ENCODE data around the gene IKZF2. TPM values are rescaled to one million over a fixed set of nuclear protein-coding genes. Genes with fewer than 3 reads are reported as not detected.
"Not testable (repeated sequence)": the region's sequence is repeated elsewhere in the genome, so short reads cannot be mapped to it uniquely, and the experiment has no call there.

Gene IKZF2
- total RNA-seq, 1 experiment from 2014 or later = 1.3 TPM

- H2AFZ ChIP-seq (ENCODE audit: low read length) = no peak overlapping the region
- H3K4me1 ChIP-seq (ENCODE audit: low read length) = peaks cover 8% of the 10 kb centered on the region
- no peak overlapping the region for H3K9ac ChIP-seq (ENCODE audit: low read length)
- DNase-seq = no peak
- H3K9me3 ChIP-seq (ENCODE audit: low read length) = no peaks in the 10 kb centered on the region; the same call in 1 of the 2 replicates
- no peaks in the 10 kb centered on the region for H3K79me2 ChIP-seq (ENCODE audit: low read length)
- H3K4me2 ChIP-seq (ENCODE audit: low read depth, low read length, poor library complexity, severe bottlenecking) = no peak overlapping the region
- H3K27ac ChIP-seq (ENCODE audit: low read length) = no peak overlapping the region
- H3K36me3 ChIP-seq (ENCODE audit: insufficient read depth, low read length) = no peaks in the 10 kb centered on the region
- no peaks in the 10 kb centered on the region for H3K9me2 ChIP-seq (replicated peaks; ENCODE audit: insufficient read depth, low read length)
- no peaks in the 10 kb centered on the region for H3K27me3 ChIP-seq (ENCODE audit: low read length)
- H3K4me3 ChIP-seq (ENCODE audit: low read length) = no peak overlapping the region
- H4K20me1 ChIP-seq (ENCODE audit: insufficient read depth, low read depth, low read length) = no peaks in the 10 kb centered on the region
Observed at GRCh38 chr2:213032607-213033006, 118.8 kb downstream of the IKZF2 start.

GRCh38 chr2:213022987-213023386 is 128.4 kb downstream of the IKZF2 start:
- Histone ChIP-seq H3K4me3 (ENCODE audit: low read length) (no peak overlapping the region), H3K4me2 (ENCODE audit: low read depth, low read length, poor library complexity, severe bottlenecking) (no peak overlapping the region), H3K27me3 (ENCODE audit: low read length) (no peaks in the 10 kb centered on the region), H3K36me3 (ENCODE audit: insufficient read depth, low read length) (no peaks in the 10 kb centered on the region), H3K4me1 (ENCODE audit: low read length) (no peaks in the 10 kb centered on the region), H3K27ac (ENCODE audit: low read length) (no peak overlapping the region), H3K9me3 (ENCODE audit: low read length) (no peaks in the 10 kb centered on the region), H4K20me1 (ENCODE audit: insufficient read depth, low read depth, low read length) (no peaks in the 10 kb centered on the region), H2AFZ (ENCODE audit: low read length) (no peak overlapping the region), H3K9me2 (replicated peaks; ENCODE audit: insufficient read depth, low read length) (no peaks in the 10 kb centered on the region), H3K79me2 (ENCODE audit: low read length) (no peaks in the 10 kb centered on the region), H3K9ac (ENCODE audit: low read length) (no peak overlapping the region)
- no peak for DNase-seq

- Histone ChIP-seq H3K79me2 (ENCODE audit: low read length) (no peaks in the 10 kb centered on the region), H3K27ac (ENCODE audit: low read length) (no peak overlapping the region), H3K27me3 (ENCODE audit: low read length) (no peaks in the 10 kb centered on the region), H3K4me2 (ENCODE audit: low read depth, low read length, poor library complexity, severe bottlenecking) (no peak overlapping the region), H3K9me3 (ENCODE audit: low read length) (no peaks in the 10 kb centered on the region), H4K20me1 (ENCODE audit: insufficient read depth, low read depth, low read length) (no peaks in the 10 kb centered on the region), H2AFZ (ENCODE audit: low read length) (no peak overlapping the region), H3K4me3 (ENCODE audit: low read length) (no peak overlapping the region), H3K36me3 (ENCODE audit: insufficient read depth, low read length) (no peaks in the 10 kb centered on the region), H3K9ac (ENCODE audit: low read length) (no peak overlapping the region), H3K9me2 (replicated peaks; ENCODE audit: insufficient read depth, low read length) (no peaks in the 10 kb centered on the region), H3K4me1 (ENCODE audit: low read length) (no peaks in the 10 kb centered on the region)
- DNase-seq = no peak
Observed at GRCh38 chr2:213021971-213022899, 129.2 kb downstream of the IKZF2 start.

- not testable (repeated sequence) for H3K79me2 ChIP-seq (ENCODE audit: low read length)
Observed at GRCh38 chr2:213020913-213021312, 130.5 kb downstream of the IKZF2 start.

GRCh38 chr2:213020268-213020667 is 131.1 kb downstream of the IKZF2 start:
- Histone ChIP-seq H3K9ac (ENCODE audit: low read length) (no peak overlapping the region), H3K79me2 (ENCODE audit: low read length) (no peaks in the 10 kb centered on the region), H3K36me3 (ENCODE audit: insufficient read depth, low read length) (no peaks in the 10 kb centered on the region), H3K4me1 (ENCODE audit: low read length) (no peaks in the 10 kb centered on the region), H3K27ac (ENCODE audit: low read length) (no peak overlapping the region), H3K27me3 (ENCODE audit: low read length) (no peaks in the 10 kb centered on the region), H3K4me3 (ENCODE audit: low read length) (no peak overlapping the region), H2AFZ (ENCODE audit: low read length) (no peak overlapping the region), H4K20me1 (ENCODE audit: insufficient read depth, low read depth, low read length) (no peaks in the 10 kb centered on the region), H3K9me2 (replicated peaks; ENCODE audit: insufficient read depth, low read length) (no peaks in the 10 kb centered on the region), H3K9me3 (ENCODE audit: low read length) (no peaks in the 10 kb centered on the region; the same call in 1 of the 2 replicates), H3K4me2 (ENCODE audit: low read depth, low read length, poor library complexity, severe bottlenecking) (no peak overlapping the region)
- DNase-seq = no peak

More at GRCh38 chr2:213020913-213021312, 130.5 kb downstream of the IKZF2 start:
- not testable (repeated sequence) for H3K4me1 ChIP-seq (ENCODE audit: low read length); H3K4me3 ChIP-seq (ENCODE audit: low read length); DNase-seq; H3K27ac ChIP-seq (ENCODE audit: low read length); H3K9me3 ChIP-seq (ENCODE audit: low read length); H4K20me1 ChIP-seq (ENCODE audit: insufficient read depth, low read depth, low read length); H3K4me2 ChIP-seq (ENCODE audit: low read depth, low read length, poor library complexity, severe bottlenecking); H3K27me3 ChIP-seq (ENCODE audit: low read length); H3K36me3 ChIP-seq (ENCODE audit: insufficient read depth, low read length); H3K9me2 ChIP-seq (replicated peaks; ENCODE audit: insufficient read depth, low read length); H3K9ac ChIP-seq (ENCODE audit: low read length); H2AFZ ChIP-seq (ENCODE audit: low read length)

- Histone ChIP-seq H3K4me2 (ENCODE audit: low read depth, low read length, poor library complexity, severe bottlenecking) (no peak overlapping the region), H3K27ac (ENCODE audit: low read length) (no peak overlapping the region), H2AFZ (ENCODE audit: low read length) (no peak overlapping the region), H3K9me2 (replicated peaks; ENCODE audit: insufficient read depth, low read length) (no peaks in the 10 kb centered on the region), H3K36me3 (ENCODE audit: insufficient read depth, low read length) (no peaks in the 10 kb centered on the region), H3K27me3 (ENCODE audit: low read length) (no peaks in the 10 kb centered on the region), H3K9ac (ENCODE audit: low read length) (no peak overlapping the region), H4K20me1 (ENCODE audit: insufficient read depth, low read depth, low read length) (no peaks in the 10 kb centered on the region), H3K9me3 (ENCODE audit: low read length) (no peaks in the 10 kb centered on the region; the same call in 1 of the 2 replicates), H3K4me1 (ENCODE audit: low read length) (no peaks in the 10 kb centered on the region), H3K4me3 (ENCODE audit: low read length) (no peak overlapping the region), H3K79me2 (ENCODE audit: low read length) (no peaks in the 10 kb centered on the region)
- DNase-seq = no peak
Observed at GRCh38 chr2:213019368-213019767, 132.0 kb downstream of the IKZF2 start.

GRCh38 chr2:213018340-213018901 is 133.0 kb downstream of the IKZF2 start:
- Histone ChIP-seq H3K9me2 (replicated peaks; ENCODE audit: insufficient read depth, low read length) (no peaks in the 10 kb centered on the region), H3K4me2 (ENCODE audit: low read depth, low read length, poor library complexity, severe bottlenecking) (no peak overlapping the region), H3K79me2 (ENCODE audit: low read length) (no peaks in the 10 kb centered on the region), H4K20me1 (ENCODE audit: insufficient read depth, low read depth, low read length) (no peaks in the 10 kb centered on the region), H3K27ac (ENCODE audit: low read length) (no peak overlapping the region), H3K9me3 (ENCODE audit: low read length) (no peaks in the 10 kb centered on the region; the same call in 1 of the 2 replicates), H3K9ac (ENCODE audit: low read length) (no peak overlapping the region), H3K27me3 (ENCODE audit: low read length) (no peaks in the 10 kb centered on the region), H3K4me1 (ENCODE audit: low read length) (no peaks in the 10 kb centered on the region), H3K4me3 (ENCODE audit: low read length) (no peak overlapping the region), H2AFZ (ENCODE audit: low read length) (no peak overlapping the region), H3K36me3 (ENCODE audit: insufficient read depth, low read length) (no peaks in the 10 kb centered on the region)
- no peak for DNase-seq

- H3K9ac ChIP-seq (ENCODE audit: low read length) = no peak overlapping the region
- no peaks in the 10 kb centered on the region for H3K4me1 ChIP-seq (ENCODE audit: low read length)
- H3K9me3 ChIP-seq (ENCODE audit: low read length) = no peaks in the 10 kb centered on the region; the same call in 1 of the 2 replicates
- H3K27me3 ChIP-seq (ENCODE audit: low read length) = no peaks in the 10 kb centered on the region
- H4K20me1 ChIP-seq (ENCODE audit: insufficient read depth, low read depth, low read length) = no peaks in the 10 kb centered on the region
- no peak overlapping the region for H2AFZ ChIP-seq (ENCODE audit: low read length)
- H3K36me3 ChIP-seq (ENCODE audit: insufficient read depth, low read length) = no peaks in the 10 kb centered on the region
- H3K27ac ChIP-seq (ENCODE audit: low read length) = no peak overlapping the region
- no peak overlapping the region for H3K4me3 ChIP-seq (ENCODE audit: low read length)
- DNase-seq = no peak
- H3K9me2 ChIP-seq (replicated peaks; ENCODE audit: insufficient read depth, low read length) = no peaks in the 10 kb centered on the region
- no peak overlapping the region for H3K4me2 ChIP-seq (ENCODE audit: low read depth, low read length, poor library complexity, severe bottlenecking)
- H3K79me2 ChIP-seq (ENCODE audit: low read length) = no peaks in the 10 kb centered on the region
Observed at GRCh38 chr2:213017404-213017803, 134.0 kb downstream of the IKZF2 start.

Measured in Karpas-422 (cell line).